Hematopoietic multipotent progenitor cell (in vitro differentiated cells): Measurements from ENCODE around the gene CHGA. TPM values are rescaled to one million over a fixed set of nuclear protein-coding genes. Genes with fewer than 3 reads are reported as not detected.

Source experiments
- DNase-seq, 3 donors: peaks; one replicate each; pipeline ENCODE4 v3.0.0-alpha.2; 2011 to 2015; ENCODE audit warnings: low read depth in 2 of 3, low spot score in 2 of 3
- total RNA-seq: library from RNA; depleted of rRNA; stranded (reverse); fragments of >200 nt; gene quantifications from one replicate; pipeline ENCODE4 v1.2.3, GENCODE V29; 2012

Gene CHGA
- total RNA-seq, 1 donor = not detected

GRCh38 chr14:92929689-92930608 lies 7.0 kb downstream of the CHGA start:
- no peak for DNase-seq

- DNase-seq = no peak
Measured at GRCh38 chr14:92930737-92931602, 8.0 kb downstream of the CHGA start.

- DNase-seq = no peak
Measured at GRCh38 chr14:92931681-92932447, 8.9 kb downstream of the CHGA start.

GRCh38 chr14:92932448-92933395 lies 9.8 kb downstream of the CHGA start:
- no peak for DNase-seq

GRCh38 chr14:92933481-92933880 lies 10.5 kb downstream of the CHGA start:
- no peak for DNase-seq

- DNase-seq = no peak
Measured at GRCh38 chr14:92934196-92935085, 11.5 kb downstream of the CHGA start.

GRCh38 chr14:92935446-92935845 lies 12.5 kb downstream of the CHGA start:
- DNase-seq = no peak

- no peak for DNase-seq
Measured at GRCh38 chr14:92936085-92936484, 13.1 kb downstream of the CHGA start.

GRCh38 chr14:92937051-92937937 lies 14.3 kb downstream of the CHGA start:
- no peak for DNase-seq

- no peak for DNase-seq
Measured at GRCh38 chr14:92938235-92938875, 15.4 kb downstream of the CHGA start.

GRCh38 chr14:92938890-92939671 lies 16.1 kb downstream of the CHGA start:
- no peak for DNase-seq

GRCh38 chr14:92939699-92940098 lies 16.7 kb downstream of the CHGA start:
- DNase-seq = no peak

GRCh38 chr14:92940543-92940942 lies 17.6 kb downstream of the CHGA start:
- DNase-seq = no peak

GRCh38 chr14:92941531-92941930 lies 18.6 kb downstream of the CHGA start:
- DNase-seq = no peak

GRCh38 chr14:92942136-92942535 lies 19.2 kb downstream of the CHGA start:
- DNase-seq = no peak

GRCh38 chr14:92942576-92942975 lies 19.6 kb downstream of the CHGA start:
- no peak for DNase-seq
